B cell (primary cell): ENCODE data around the gene EPDR1.

Experiments used
- EZH2 ChIP-seq: IDR thresholded peaks from 2 replicates; pipeline ENCODE4 v1.6.1; 2012; ENCODE audit warnings: borderline replicate concordance, low read depth, mild to moderate bottlenecking, moderate library complexity, low read length; ENCODE audit not compliant: insufficient read depth, poor library complexity, severe bottlenecking
- TF ChIP-seq, protein P1 (sequence below): fragments of 200-600 bp; IDR thresholded peaks from one replicate; pipeline ENCODE4 v1.8.0; 2022; ENCODE audit warnings: antibody characterized with exemption, mild to moderate bottlenecking

DNA sequence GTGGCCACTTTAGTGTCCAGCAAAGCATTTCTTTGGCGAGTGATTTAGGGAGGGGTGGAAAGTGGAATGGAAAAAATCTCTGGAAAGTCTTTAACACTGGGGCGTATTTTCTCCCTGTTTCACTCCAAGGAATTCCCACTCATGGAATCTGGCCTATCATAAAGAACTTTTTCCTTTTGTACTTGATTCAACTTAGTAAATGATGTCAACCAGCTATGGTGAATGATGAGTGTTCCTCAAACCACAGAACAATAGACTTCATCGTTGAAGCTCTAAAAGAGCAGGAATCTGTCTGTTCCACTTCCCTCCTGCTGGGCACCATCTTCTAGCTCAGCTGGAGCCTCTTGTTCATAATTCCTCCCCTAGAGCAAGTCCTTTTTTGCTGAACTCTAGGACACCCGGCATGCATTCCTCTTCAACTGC is 66.5 kb downstream of the EPDR1 start:
- no peak for TF ChIP-seq EZH2
- TF ChIP-seq, protein P1, sequence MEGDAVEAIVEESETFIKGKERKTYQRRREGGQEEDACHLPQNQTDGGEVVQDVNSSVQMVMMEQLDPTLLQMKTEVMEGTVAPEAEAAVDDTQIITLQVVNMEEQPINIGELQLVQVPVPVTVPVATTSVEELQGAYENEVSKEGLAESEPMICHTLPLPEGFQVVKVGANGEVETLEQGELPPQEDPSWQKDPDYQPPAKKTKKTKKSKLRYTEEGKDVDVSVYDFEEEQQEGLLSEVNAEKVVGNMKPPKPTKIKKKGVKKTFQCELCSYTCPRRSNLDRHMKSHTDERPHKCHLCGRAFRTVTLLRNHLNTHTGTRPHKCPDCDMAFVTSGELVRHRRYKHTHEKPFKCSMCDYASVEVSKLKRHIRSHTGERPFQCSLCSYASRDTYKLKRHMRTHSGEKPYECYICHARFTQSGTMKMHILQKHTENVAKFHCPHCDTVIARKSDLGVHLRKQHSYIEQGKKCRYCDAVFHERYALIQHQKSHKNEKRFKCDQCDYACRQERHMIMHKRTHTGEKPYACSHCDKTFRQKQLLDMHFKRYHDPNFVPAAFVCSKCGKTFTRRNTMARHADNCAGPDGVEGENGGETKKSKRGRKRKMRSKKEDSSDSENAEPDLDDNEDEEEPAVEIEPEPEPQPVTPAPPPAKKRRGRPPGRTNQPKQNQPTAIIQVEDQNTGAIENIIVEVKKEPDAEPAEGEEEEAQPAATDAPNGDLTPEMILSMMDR = no peak
